AG04449 (cell line): ENCODE results near the gene SEC61B.
A peak's percentile ranks its signal among the peaks of the same experiment; 100 is the strongest.

ENCODE experiments used
- CTCF ChIA-PET: fragments of 350-600 bp; formaldehyde crosslinking; extraction: SDS; loops from one replicate; lab custom pipeline; 2021; ENCODE audit warnings: antibody characterized with exemption; lab: Yijun Ruan, JAX
- POLR2A ChIA-PET: fragments of 400-600, 350-600 bp; formaldehyde crosslinking; extraction: SDS; loops from one replicate; lab custom pipeline; 2020; ENCODE audit warnings: antibody characterized with exemption, inconsistent platforms; lab: Yijun Ruan, JAX
- DNase-seq: peaks from one replicate; pipeline ENCODE4 v3.0.0-alpha.2; 2010; ENCODE audit warnings: low read depth, low spot score
- H3K4me3 ChIP-seq: 2 replicates; pipeline ENCODE4 v1.5.1; 2011; ENCODE audit warnings: low read depth, mild to moderate bottlenecking, control low read depth, low read length
- CTCF ChIP-seq: IDR thresholded peaks from one replicate; pipeline ENCODE4 v1.5.1; 2011; ENCODE audit warnings: mild to moderate bottlenecking, moderate library complexity, low read length, control low read depth, inconsistent platforms; ENCODE audit not compliant: insufficient read depth; ENCODE audit errors: missing control alignments

SEC61B gene

GRCh38 chr9:99226054-99226453 is 4.0 kb downstream of the SEC61B start:
- CTCF ChIA-PET, result no interaction called here
- TF ChIP-seq CTCF, result no peak
- POLR2A ChIA-PET, result no interaction called here
- H3K4me3 ChIP-seq, result no peak overlapping the region
- no peak for DNase-seq

- DNase-seq, result no peak
- TF ChIP-seq CTCF, result no peak
- ChIA-PET CTCF (interaction anchor here (1.5 kb wide), 1 partner anchor 15 kb away, joined by 5 read pairs; no protein-coding TSS in a partner anchor), POLR2A (no interaction called here)
- H3K4me3 ChIP-seq, result no peak overlapping the region
These were observed 8.1 kb downstream of the SEC61B start for GRCh38 chr9:99230206-99230605.

- no peak overlapping the region for H3K4me3 ChIP-seq
- no peak for DNase-seq
- ChIA-PET POLR2A (interaction anchor here (1.2 kb wide), 1 partner anchor 10 kb away, joined by 8 read pairs; the partner anchor contains the start of genes ALG2 and SEC61B), CTCF (interaction anchor here (0.7 to 3.1 kb wide), 13 partner anchors 9 to 1094 kb away, joined by 3 to 20 read pairs (median 4); partner anchors contain the start of genes ALG2 and SEC61B)
- TF ChIP-seq CTCF, result peak; percentile 40
These were observed 9.6 kb downstream of the SEC61B start for GRCh38 chr9:99231711-99232110.

GRCh38 chr9:99234618-99235017 is 12.5 kb downstream of the SEC61B start:
- CTCF ChIA-PET, result no interaction called here
- POLR2A ChIA-PET, result interaction anchor here (0.7 kb wide), 1 partner anchor 217 kb away, joined by 3 read pairs; no protein-coding TSS in a partner anchor
- no peak for TF ChIP-seq CTCF
- no peak for DNase-seq
- H3K4me3 ChIP-seq, result no peak overlapping the region

- no peak for DNase-seq
- H3K4me3 ChIP-seq, result no peak overlapping the region
- ChIA-PET CTCF (no interaction called here), POLR2A (no interaction called here)
- TF ChIP-seq CTCF, result no peak
These were observed 13.0 kb downstream of the SEC61B start for GRCh38 chr9:99235069-99235468.

GRCh38 chr9:99235926-99236634 is 14.0 kb downstream of the SEC61B start:
- no peak for TF ChIP-seq CTCF
- no peak overlapping the region for H3K4me3 ChIP-seq
- POLR2A ChIA-PET, result no interaction called here
- CTCF ChIA-PET, result no interaction called here
- DNase-seq, result no peak
